ENCODE results near the gene MGMT. TPM values are rescaled to one million over a fixed set of nuclear protein-coding genes. Genes with fewer than 3 reads are reported as not detected.

Gene MGMT
- total RNA-seq, 4 donors from 2014 or later = 10.9 to 37.7 (median 16.0) TPM

- H3K27me3 ChIP-seq = no peaks in the 10 kb centered on the region
- no peak for DNase-seq
- H3K4me3 ChIP-seq = no peak overlapping the region
- H3K36me3 ChIP-seq = no peaks in the 10 kb centered on the region
- no peaks in the 10 kb centered on the region for H3K9me3 ChIP-seq
- no peak overlapping the region for H3K27ac ChIP-seq
- TF ChIP-seq CTCF (IDR thresholded peaks at IDR 0.05) = no peak
- TF ChIP-seq POLR2A (IDR thresholded peaks at IDR 0.05) = no peak
- intact Hi-C loops (cut with DNase I; ENCODE audit: low total_unique reads) = no loop called here
- no peaks in the 10 kb centered on the region for H3K4me1 ChIP-seq
Measured at GRCh38 chr10:129506101-129506797, 39.2 kb downstream of the MGMT start.

- H3K9me3 ChIP-seq = no peaks in the 10 kb centered on the region
- no peak for DNase-seq
- no peaks in the 10 kb centered on the region for H3K4me1 ChIP-seq
- H3K4me3 ChIP-seq = no peak overlapping the region
- no peak overlapping the region for H3K27ac ChIP-seq
- no peaks in the 10 kb centered on the region for H3K36me3 ChIP-seq
- TF ChIP-seq CTCF (IDR thresholded peaks at IDR 0.05) (no peak), POLR2A (IDR thresholded peaks at IDR 0.05) (no peak)
- intact Hi-C loops (cut with DNase I; ENCODE audit: low total_unique reads) = no loop called here
- no peaks in the 10 kb centered on the region for H3K27me3 ChIP-seq
Measured at GRCh38 chr10:129507216-129507889, 40.3 kb downstream of the MGMT start.

- TF ChIP-seq POLR2A (IDR thresholded peaks at IDR 0.05) (no peak), CTCF (IDR thresholded peaks at IDR 0.05) (no peak)
- intact Hi-C loops (cut with DNase I; ENCODE audit: low total_unique reads) = no loop called here
- no peak overlapping the region for H3K4me3 ChIP-seq
- DNase-seq = no peak
- H3K4me1 ChIP-seq = no peaks in the 10 kb centered on the region
- no peaks in the 10 kb centered on the region for H3K9me3 ChIP-seq
- no peaks in the 10 kb centered on the region for H3K36me3 ChIP-seq
- H3K27me3 ChIP-seq = no peaks in the 10 kb centered on the region
- H3K27ac ChIP-seq = no peak overlapping the region
Measured at GRCh38 chr10:129509155-129509554, 42.1 kb downstream of the MGMT start.

DNA sequence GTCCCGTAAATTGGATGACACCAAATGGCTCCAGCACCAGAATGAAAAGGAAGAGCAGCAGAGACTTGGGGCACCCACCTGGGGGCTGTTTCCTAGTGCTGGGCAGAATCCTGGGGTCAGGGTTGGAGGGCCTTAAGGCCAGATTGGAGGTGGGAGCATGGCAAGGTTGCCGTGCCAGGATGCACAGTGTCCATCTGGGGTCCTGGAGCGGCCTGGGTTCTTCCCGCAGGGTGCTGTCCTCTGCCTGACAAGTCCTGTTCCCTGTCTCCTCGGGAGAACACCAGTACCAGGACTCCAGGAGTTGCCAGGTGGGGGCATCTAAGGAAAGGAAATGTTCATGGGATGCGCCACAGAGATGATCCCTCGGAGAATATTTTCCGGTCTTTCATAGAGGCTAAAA is 42.8 kb downstream of the MGMT start:
- Histone ChIP-seq H3K4me1 (no peaks in the 10 kb centered on the region), H3K36me3 (no peaks in the 10 kb centered on the region), H3K27me3 (no peaks in the 10 kb centered on the region), H3K27ac (no peak overlapping the region), H3K4me3 (no peak overlapping the region), H3K9me3 (no peaks in the 10 kb centered on the region)
- TF ChIP-seq POLR2A (IDR thresholded peaks at IDR 0.05) = no peak
- no peak for TF ChIP-seq CTCF (IDR thresholded peaks at IDR 0.05)
- intact Hi-C loops (cut with DNase I; ENCODE audit: low total_unique reads) = no loop called here
- DNase-seq = no peak

- H3K4me3 ChIP-seq = no peak overlapping the region
- TF ChIP-seq CTCF (IDR thresholded peaks at IDR 0.05) (no peak), POLR2A (IDR thresholded peaks at IDR 0.05) (no peak)
- H3K4me1 ChIP-seq = no peaks in the 10 kb centered on the region
- no peak for DNase-seq
- H3K27ac ChIP-seq = no peak overlapping the region
- H3K36me3 ChIP-seq = no peaks in the 10 kb centered on the region
- H3K9me3 ChIP-seq = no peaks in the 10 kb centered on the region
- intact Hi-C loops (cut with DNase I; ENCODE audit: low total_unique reads) = no loop called here
- no peaks in the 10 kb centered on the region for H3K27me3 ChIP-seq
Measured at GRCh38 chr10:129511086-129511485, 44.0 kb downstream of the MGMT start.
